GM23338 (cell line): ENCODE data around the gene CRAMP1.

Experiments
- CREB1 ChIP-seq: fragments of 250-450 bp; sonication (Bioruptor Pico); IDR thresholded peaks from 2 replicates; pipeline ENCODE4 v1.5.0; 2020; ENCODE audit warnings: low read depth, mild to moderate bottlenecking, moderate library complexity
- CTCF ChIP-seq, 2 experiments: fragments of 200-600 bp in 1 of 2; sonication (generic) in 1 of 2; conservative IDR thresholded peaks; 2 replicates each; pipeline versions ENCODE4 v1.5.1 to v1.6.1; 2016 to 2017; ENCODE audit warnings: antibody characterized with exemption in 2 of 2, low read depth in 2 of 2, mild to moderate bottlenecking in 2 of 2, moderate library complexity in 1 of 2
- EZH2 ChIP-seq: fragments of 200-600 bp; sonication (generic); IDR thresholded peaks from one replicate; pipeline ENCODE4 v1.8.0; 2017; ENCODE audit warnings: antibody characterized with exemption, mild to moderate bottlenecking, low read depth; ENCODE audit not compliant: unreplicated experiment
- EZH2phosphoT487 ChIP-seq: fragments of 200-600 bp; sonication (generic); IDR thresholded peaks from one replicate; pipeline ENCODE4 v1.8.1; 2018; ENCODE audit warnings: antibody characterized with exemption; ENCODE audit not compliant: unreplicated experiment
- JUNB ChIP-seq: IDR thresholded peaks from one replicate; pipeline ENCODE4 v1.6.1; 2016; ENCODE audit warnings: antibody characterized with exemption; ENCODE audit not compliant: unreplicated experiment
- POLR2AphosphoS5 ChIP-seq: IDR thresholded peaks from 2 replicates; pipeline ENCODE4 v1.6.1; 2016; ENCODE audit warnings: antibody characterized with exemption, low read depth
- TF ChIP-seq, protein P1 (sequence below): IDR thresholded peaks from one replicate; pipeline ENCODE4 v1.6.1; 2018; ENCODE audit warnings: antibody characterized with exemption; ENCODE audit not compliant: unreplicated experiment
- TF ChIP-seq, protein P2 (sequence below): IDR thresholded peaks from 2 replicates; pipeline ENCODE4 v1.6.1; 2016; ENCODE audit warnings: antibody characterized with exemption

DNA sequence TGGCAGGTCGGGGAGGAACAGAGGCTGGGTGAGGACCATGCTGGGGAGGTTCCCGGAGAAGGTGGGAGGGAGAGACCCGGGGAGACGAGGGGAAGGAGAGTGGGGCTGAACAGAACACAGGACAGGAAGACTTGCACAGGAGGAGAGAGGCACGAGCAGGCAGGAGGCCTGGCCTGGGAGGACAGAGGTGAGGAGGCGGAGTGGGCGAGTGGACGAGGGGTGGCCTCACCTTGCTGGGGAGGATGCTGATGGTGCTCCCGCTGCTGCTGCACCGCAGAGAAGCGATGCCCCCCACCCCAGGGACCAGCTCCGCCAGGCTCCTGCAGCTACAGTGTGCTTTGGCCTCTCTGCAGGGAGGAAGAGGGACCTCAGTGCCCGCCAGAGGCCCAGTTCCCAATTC is 44.2 kb upstream of the CRAMP1 start:
- TF ChIP-seq POLR2AphosphoS5 (no peak), CTCF (conservative IDR thresholded peaks at IDR 0.05; ENCODE audit: low read depth in 2 of 2) (no peak), EZH2phosphoT487 (no peak), CREB1 (CRISPR knock-in tag) (no peak), JUNB (no peak), EZH2 (no peak)
- TF ChIP-seq, protein P1, sequence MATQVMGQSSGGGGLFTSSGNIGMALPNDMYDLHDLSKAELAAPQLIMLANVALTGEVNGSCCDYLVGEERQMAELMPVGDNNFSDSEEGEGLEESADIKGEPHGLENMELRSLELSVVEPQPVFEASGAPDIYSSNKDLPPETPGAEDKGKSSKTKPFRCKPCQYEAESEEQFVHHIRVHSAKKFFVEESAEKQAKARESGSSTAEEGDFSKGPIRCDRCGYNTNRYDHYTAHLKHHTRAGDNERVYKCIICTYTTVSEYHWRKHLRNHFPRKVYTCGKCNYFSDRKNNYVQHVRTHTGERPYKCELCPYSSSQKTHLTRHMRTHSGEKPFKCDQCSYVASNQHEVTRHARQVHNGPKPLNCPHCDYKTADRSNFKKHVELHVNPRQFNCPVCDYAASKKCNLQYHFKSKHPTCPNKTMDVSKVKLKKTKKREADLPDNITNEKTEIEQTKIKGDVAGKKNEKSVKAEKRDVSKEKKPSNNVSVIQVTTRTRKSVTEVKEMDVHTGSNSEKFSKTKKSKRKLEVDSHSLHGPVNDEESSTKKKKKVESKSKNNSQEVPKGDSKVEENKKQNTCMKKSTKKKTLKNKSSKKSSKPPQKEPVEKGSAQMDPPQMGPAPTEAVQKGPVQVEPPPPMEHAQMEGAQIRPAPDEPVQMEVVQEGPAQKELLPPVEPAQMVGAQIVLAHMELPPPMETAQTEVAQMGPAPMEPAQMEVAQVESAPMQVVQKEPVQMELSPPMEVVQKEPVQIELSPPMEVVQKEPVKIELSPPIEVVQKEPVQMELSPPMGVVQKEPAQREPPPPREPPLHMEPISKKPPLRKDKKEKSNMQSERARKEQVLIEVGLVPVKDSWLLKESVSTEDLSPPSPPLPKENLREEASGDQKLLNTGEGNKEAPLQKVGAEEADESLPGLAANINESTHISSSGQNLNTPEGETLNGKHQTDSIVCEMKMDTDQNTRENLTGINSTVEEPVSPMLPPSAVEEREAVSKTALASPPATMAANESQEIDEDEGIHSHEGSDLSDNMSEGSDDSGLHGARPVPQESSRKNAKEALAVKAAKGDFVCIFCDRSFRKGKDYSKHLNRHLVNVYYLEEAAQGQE, result no peak
- TF ChIP-seq, protein P2, sequence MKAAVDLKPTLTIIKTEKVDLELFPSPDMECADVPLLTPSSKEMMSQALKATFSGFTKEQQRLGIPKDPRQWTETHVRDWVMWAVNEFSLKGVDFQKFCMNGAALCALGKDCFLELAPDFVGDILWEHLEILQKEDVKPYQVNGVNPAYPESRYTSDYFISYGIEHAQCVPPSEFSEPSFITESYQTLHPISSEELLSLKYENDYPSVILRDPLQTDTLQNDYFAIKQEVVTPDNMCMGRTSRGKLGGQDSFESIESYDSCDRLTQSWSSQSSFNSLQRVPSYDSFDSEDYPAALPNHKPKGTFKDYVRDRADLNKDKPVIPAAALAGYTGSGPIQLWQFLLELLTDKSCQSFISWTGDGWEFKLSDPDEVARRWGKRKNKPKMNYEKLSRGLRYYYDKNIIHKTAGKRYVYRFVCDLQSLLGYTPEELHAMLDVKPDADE, result no peak
